SKM-1 (cell line): ENCODE measurements around the gene CYP27C1.
"Not testable (repeated sequence)": the region's sequence is repeated elsewhere in the genome, so short reads cannot be mapped to it uniquely, and the experiment has no call there.

Experiments
- DNase-seq: peaks from one replicate; lab custom pipeline; 2025; ENCODE audit not compliant: unreplicated experiment; lab: John Stamatoyannopoulos, UW

CYP27C1 gene

DNA sequence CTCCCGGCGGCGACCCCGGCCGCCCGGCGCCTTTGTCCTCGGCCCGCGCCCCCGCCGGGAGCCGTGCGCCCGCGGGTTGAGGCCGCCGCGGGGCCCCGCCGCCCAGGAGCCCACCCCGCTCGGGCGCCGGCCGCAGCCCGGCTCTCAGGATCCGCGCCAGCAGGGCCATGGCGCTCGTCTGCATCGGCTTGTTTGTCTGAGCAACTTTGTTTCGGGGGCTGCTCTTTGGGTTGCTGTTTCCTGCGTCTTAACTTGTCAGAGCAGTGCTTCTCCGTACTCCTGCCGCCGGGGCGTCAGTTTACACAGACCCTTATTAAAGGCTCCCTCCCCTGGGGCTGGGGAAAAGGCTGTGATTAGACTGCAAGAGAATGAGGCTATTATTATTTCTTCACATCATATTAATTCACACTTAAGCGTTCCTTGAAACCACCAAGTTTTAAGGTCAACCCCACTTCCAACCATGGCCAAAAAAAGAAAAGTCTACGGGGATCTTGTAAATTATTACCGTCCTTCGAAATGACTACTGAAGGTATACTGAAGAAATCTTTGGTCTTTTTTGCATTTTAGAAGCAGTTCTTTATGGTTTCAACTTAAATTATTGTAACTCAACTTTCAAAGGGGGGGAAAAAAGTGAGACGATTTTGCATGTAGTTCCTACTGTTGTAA lies at the start of gene CYP27C1:
TSS of gene CYP27C1 (minus strand) at position 198 of the 666 bp plus-strand sequence. CDS start at position 169, 29 bp downstream.
- DNase-seq: no peak

- DNase-seq: no peak
These were observed 41.8 kb upstream of the CYP27C1 start for GRCh38 chr2:127261804-127262406.

DNA sequence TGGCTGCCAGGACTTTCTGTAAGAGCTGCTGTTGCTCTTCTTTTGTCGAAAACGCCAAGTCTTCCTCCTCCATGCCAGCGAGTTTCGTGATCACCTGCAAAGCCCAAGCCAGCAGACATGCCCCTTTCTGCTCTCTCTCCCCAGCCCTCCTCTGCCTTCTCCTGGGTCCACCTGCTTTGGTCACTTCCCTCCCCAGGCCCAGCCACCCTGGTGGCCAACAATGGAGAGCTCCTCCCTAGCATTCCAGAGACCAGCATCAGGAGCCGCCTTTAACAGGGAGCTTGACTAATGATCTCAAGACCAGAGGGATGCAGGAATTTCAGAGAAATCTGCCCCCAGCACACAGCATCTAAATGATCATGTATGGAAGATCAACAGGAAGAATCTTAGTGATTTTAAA lies 39.3 kb upstream of the CYP27C1 start:
- DNase-seq: no peak

DNA sequence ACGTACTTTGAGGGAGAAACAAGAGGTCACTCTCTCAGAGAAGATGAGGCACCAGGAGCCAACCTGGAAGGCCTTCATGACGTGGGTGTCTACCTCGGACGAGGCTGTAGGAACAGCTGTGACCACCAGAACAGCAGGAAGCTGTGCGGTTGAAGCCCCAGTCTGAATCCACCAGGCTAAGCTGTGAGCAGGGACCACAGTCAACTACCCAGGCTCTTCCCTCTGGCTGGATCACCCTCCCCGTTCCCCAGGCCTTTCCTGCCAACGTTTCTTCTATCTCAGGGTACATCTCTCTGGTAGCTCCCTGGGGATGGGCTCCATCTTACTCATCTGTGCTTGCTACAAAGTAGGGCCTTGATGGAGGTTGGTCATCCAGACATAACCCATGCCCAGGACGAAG lies 36.8 kb upstream of the CYP27C1 start:
- DNase-seq: no peak

DNA sequence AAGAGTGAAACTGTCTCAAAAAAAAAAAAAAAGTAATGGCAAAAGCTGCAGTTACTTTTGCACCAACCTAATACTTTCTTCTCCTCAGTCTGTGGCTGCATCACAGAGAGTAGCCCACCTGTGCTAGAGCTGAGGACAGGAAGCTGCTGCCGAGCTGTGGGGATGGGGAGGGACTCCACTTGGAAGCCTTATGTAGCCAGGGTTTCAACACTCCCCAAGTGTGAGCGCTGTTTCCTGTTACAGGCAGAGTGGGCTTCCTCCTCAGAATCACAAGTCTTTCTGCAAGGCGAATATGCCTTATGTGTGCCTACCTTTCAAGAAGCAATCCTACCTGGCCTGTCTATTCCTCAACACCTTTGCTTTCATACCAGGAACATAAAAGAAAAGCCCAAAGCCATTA lies 36.3 kb upstream of the CYP27C1 start:
- DNase-seq: no peak

- DNase-seq: no peak
These were observed 35.6 kb upstream of the CYP27C1 start for GRCh38 chr2:127255721-127256120.

GRCh38 chr2:127255146-127255545 lies 35.0 kb upstream of the CYP27C1 start:
- no peak for DNase-seq

GRCh38 chr2:127254386-127254981 lies 34.4 kb upstream of the CYP27C1 start:
- DNase-seq: no peak

- not testable (repeated sequence) for DNase-seq
These were observed 21.1 kb upstream of the CYP27C1 start for GRCh38 chr2:127241184-127241583.

DNA sequence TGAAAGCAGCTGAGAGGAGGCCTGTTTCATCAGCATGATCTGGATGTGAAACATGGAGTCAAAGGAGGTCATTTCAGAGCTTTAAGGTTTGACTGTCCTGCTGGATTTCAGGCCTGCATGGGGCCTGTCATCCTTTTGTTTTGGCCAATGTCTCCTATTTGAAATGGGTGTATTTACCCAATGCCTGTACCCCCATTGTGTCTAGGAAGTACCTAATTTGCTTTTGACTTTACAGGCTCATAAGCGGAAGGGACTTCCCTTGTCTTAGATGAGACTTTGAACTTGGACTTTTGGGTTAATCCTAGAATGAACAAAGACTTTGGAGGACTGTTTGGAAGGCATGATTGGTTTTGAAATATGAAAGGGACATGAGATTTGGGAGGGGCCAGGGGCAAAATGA lies 19.3 kb upstream of the CYP27C1 start:
- no peak for DNase-seq

GRCh38 chr2:127237768-127238167 lies 17.7 kb upstream of the CYP27C1 start:
- DNase-seq: not testable (repeated sequence)

DNA sequence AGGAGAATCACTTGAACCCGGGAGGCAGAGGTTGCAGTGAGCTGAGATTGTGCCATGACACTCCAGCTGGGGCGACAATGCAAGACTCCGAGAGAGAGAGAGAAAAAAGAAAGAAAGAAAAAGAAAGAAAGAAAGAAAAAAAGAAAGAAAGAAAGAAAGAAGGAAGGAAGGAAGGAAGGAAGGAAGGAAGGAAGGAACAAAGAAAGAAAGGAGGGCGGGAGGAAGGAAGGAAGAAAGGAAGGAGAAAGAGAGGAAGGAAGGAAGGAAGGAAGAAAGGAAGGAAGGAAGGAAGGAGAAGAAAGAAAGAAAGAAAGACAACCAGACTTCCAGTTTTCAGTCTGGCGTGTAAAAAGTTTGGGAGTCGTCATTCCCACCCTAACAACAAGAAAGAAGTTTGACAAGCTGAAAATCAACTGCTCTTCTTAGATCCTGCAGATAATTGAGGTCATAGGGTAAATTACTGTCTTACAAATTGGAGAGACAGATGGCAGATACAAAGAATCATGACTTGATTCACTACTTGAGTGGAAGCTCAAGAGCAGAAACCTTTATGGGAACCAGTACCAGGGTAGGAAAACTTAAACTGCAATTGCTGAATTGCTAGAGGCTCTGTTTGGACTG lies 15.1 kb upstream of the CYP27C1 start:
- DNase-seq: no peak

GRCh38 chr2:127233710-127234109 lies 13.6 kb upstream of the CYP27C1 start:
- DNase-seq: peak; percentile 63

GRCh38 chr2:127231130-127231865 lies 11.2 kb upstream of the CYP27C1 start:
- no peak for DNase-seq

DNA sequence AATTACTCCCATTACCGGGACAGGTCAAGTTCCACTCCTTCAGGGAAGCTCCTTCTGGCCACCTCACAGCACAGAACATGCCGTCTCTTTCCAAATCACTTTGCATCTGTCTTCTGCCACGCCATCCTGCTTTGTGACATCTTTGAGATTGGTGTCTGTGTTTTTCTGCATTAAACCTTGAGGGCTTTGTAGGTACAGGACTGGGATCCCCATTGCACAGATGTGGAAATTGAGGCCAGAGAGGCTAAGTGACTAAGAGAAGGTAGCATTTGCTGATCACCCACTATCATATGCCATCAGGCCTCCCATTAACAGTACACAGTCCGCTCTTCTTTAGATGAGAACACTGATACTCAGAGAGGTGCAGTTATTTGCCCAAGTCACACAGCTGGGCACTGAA lies 9.5 kb upstream of the CYP27C1 start:
- no peak for DNase-seq

GRCh38 chr2:127228102-127228501 lies 8.0 kb upstream of the CYP27C1 start:
- no peak for DNase-seq

DNA sequence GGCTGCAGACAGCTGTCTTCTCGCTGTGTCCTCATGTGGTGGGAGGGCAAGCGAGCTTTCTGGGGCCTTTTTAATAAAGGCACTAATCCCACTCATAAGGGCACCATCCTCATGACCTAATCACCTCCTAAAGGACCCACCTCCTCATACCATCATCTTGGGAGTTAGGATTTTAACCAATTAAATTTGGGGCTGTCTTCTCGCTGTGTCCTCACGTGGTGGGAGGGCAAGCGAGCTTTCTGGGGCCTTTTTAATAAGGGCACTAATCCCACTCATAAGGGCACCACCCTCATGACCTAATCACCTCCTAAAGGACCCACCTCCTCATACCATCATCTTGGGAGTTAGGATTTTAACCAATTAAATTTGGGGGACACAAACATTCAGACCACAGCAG lies 7.2 kb upstream of the CYP27C1 start:
- DNase-seq: not testable (repeated sequence)

GRCh38 chr2:127226520-127227263 lies 6.6 kb upstream of the CYP27C1 start:
- DNase-seq: no peak

DNA sequence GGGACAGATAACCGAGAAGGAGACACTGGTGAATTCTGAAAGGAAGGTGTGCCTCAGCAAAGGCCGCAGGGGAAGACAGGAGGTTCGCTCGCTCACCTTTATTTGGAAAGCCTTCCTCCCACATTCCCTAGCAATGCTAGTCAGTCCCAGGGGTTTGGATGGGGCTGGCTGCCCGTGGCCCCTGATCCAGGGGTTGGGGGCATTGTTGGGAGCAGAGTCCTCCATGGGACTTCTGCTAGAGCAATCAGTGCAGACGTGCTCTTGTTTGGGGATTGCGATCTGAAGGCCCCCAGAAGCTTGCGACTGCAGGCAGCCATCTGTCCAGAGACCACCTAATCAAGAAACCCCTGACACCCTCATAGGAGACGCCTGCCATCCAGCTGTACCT lies 6.0 kb upstream of the CYP27C1 start:
- no peak for DNase-seq

DNA sequence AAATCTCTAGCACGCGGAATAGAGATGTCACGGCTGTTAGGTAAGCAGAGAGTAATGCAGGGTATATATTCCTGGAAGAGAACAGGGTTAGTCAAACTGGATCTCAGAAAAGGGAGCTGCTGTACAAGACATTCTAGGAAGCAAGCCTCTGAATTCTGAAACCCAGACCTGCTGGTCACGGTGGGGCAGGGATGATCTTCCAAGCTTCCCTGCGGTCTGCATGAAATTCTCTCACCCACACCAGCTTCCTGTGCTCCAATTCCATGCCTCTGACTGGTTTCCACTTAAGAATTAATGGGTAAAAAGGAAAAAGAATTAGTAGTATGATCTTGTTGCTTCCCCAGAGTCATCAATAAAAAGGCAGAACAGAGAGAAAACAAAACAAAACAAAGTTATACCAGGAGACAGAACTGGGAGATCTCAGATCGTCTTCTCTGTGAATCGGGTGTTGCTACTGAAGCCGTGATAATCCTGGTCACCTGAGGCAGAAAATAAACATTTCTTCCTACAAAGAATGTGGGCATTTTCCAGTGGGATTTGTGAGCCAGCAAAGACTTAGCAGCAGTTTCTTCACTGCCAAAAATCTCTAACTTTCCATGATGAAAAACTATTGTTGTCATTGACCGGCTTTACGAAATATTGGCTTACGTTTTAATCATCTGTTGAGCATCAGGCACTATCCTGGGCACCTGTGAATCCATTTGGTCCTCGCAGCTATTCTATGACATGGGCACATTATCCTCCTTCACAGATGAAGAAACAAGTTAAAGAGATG lies 5.3 kb upstream of the CYP27C1 start:
- no peak for DNase-seq
